Osteocyte (in vitro differentiated cells): ENCODE measurements around the gene CBR4. TPM values are rescaled to one million over a fixed set of nuclear protein-coding genes. Genes with fewer than 3 reads are reported as not detected.

Source experiments
- DNase-seq: peaks from one replicate; pipeline ENCODE4 v3.0.0; 2021; ENCODE audit warnings: mixed read lengths; ENCODE audit not compliant: unreplicated experiment; ENCODE audit errors: extremely low spot score
- H3K27ac Mint-ChIP-seq: one replicate; pipeline ENCODE4 v1.8.0; 2021; ENCODE audit warnings: mild to moderate bottlenecking, mixed read lengths; ENCODE audit not compliant: unreplicated experiment
- H3K27me3 Mint-ChIP-seq: one replicate; pipeline ENCODE4 v1.8.0; 2021; ENCODE audit warnings: mixed read lengths; ENCODE audit not compliant: unreplicated experiment
- H3K36me3 Mint-ChIP-seq: one replicate; pipeline ENCODE4 v1.8.0; 2021; ENCODE audit warnings: mixed read lengths; ENCODE audit not compliant: unreplicated experiment
- H3K4me1 Mint-ChIP-seq: one replicate; pipeline ENCODE4 v1.8.0; 2021; ENCODE audit warnings: mixed read lengths; ENCODE audit not compliant: unreplicated experiment
- H3K4me3 Mint-ChIP-seq: one replicate; pipeline ENCODE4 v1.8.0; 2021; ENCODE audit warnings: mild to moderate bottlenecking, moderate library complexity, mixed read lengths; ENCODE audit not compliant: unreplicated experiment
- H3K9me3 Mint-ChIP-seq: one replicate; pipeline ENCODE4 v1.8.0; 2021; ENCODE audit warnings: mixed read lengths; ENCODE audit not compliant: unreplicated experiment
- total RNA-seq: library from RNA; stranded (reverse); gene quantifications from 2 replicates; pipeline ENCODE4 v1.2.1, GENCODE V29; 2021
- TF ChIP-seq, protein P1 (sequence below): fragments of 200-600 bp; sonication (generic); IDR thresholded peaks from 2 replicates; pipeline ENCODE4 v1.5.0; 2021; ENCODE audit warnings: antibody characterized with exemption, mild to moderate bottlenecking, moderate library complexity

CBR4 gene
- total RNA-seq, 1 donor from 2014 or later: 20.8 TPM

DNA sequence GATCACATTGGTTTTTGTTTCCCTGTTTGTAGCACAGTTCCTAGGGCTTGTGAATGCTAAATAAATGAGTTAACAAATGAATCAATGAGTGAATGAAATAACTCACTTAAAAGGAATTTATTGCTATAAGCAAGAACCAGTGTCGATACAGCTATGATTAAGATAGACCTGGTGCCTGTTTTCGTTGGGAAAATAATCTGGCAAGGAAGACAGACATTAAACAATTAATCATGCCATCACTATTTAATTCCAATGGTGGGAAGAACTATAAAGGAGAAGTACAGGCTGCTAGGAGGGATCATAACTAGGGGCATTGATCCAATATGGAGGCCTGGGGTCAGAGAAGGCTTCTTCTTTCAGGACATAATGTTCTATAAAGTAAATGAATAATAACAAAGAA lies 4.5 kb upstream of the CBR4 start:
- no peak for DNase-seq
- Mint-ChIP-seq H3K4me3 (no peak overlapping the region), H3K27ac (no peak overlapping the region), H3K9me3 (no peaks in the 10 kb centered on the region), H3K4me1 (peaks cover 6% of the 10 kb centered on the region), H3K36me3 (no peaks in the 10 kb centered on the region), H3K27me3 (no peaks in the 10 kb centered on the region)
- TF ChIP-seq, protein P1, sequence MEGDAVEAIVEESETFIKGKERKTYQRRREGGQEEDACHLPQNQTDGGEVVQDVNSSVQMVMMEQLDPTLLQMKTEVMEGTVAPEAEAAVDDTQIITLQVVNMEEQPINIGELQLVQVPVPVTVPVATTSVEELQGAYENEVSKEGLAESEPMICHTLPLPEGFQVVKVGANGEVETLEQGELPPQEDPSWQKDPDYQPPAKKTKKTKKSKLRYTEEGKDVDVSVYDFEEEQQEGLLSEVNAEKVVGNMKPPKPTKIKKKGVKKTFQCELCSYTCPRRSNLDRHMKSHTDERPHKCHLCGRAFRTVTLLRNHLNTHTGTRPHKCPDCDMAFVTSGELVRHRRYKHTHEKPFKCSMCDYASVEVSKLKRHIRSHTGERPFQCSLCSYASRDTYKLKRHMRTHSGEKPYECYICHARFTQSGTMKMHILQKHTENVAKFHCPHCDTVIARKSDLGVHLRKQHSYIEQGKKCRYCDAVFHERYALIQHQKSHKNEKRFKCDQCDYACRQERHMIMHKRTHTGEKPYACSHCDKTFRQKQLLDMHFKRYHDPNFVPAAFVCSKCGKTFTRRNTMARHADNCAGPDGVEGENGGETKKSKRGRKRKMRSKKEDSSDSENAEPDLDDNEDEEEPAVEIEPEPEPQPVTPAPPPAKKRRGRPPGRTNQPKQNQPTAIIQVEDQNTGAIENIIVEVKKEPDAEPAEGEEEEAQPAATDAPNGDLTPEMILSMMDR: no peak

DNA sequence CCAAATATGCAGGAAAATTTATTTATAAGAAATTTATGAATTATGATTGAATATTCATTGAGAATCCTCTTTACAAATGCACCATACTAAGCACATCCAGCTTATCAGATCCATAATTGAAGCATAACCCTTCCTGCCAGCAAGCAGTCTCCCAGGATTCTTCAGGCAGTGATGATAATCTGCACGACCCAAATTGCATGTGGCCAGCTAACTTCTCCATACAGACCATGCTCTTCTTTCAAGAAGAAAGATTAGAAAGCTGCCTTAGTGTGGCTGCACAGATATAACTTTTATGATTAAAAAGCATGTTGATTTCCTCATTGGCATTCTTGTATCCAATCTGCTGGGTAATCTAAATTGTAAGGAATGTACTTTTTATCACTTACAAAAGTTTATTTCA lies 3.3 kb upstream of the CBR4 start:
- H3K9me3 Mint-ChIP-seq: no peaks in the 10 kb centered on the region
- DNase-seq: no peak
- H3K36me3 Mint-ChIP-seq: no peaks in the 10 kb centered on the region
- H3K27ac Mint-ChIP-seq: no peak overlapping the region
- TF ChIP-seq, protein P1: no peak
- no peaks in the 10 kb centered on the region for H3K27me3 Mint-ChIP-seq
- no peak overlapping the region for H3K4me3 Mint-ChIP-seq
- H3K4me1 Mint-ChIP-seq: peaks cover 17% of the 10 kb centered on the region

DNA sequence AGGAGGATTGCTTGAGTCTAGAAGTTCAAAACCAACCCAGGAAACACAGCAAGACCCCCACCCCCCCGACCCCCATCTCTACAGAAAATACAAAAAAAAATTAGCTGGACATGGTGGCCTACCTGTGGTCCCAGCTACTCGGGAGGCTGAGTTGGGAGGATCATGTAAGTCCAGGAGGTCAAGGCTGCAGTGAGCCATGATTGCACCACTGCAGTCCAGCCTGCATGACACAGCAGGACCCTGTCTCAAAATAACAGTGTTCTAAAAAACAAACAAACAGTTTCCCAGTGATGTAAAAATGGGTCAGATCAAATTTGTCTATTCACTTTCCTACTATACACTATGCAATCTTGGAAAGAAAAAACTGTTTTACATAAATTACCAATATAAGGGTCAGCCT lies 2.0 kb upstream of the CBR4 start:
- TF ChIP-seq, protein P1: no peak

GRCh38 chr4:169009286-169010124 lies 550 bp downstream of the CBR4 start:
- no peaks in the 10 kb centered on the region for H3K9me3 Mint-ChIP-seq
- peaks cover 36% of the 10 kb centered on the region for H3K4me1 Mint-ChIP-seq
- H3K36me3 Mint-ChIP-seq: peaks cover 5% of the 10 kb centered on the region
- TF ChIP-seq, protein P1: no peak
- H3K27ac Mint-ChIP-seq: peak overlapping the region; percentile 97
- H3K4me3 Mint-ChIP-seq: peak overlapping the region; percentile 86
- DNase-seq: no peak
- no peaks in the 10 kb centered on the region for H3K27me3 Mint-ChIP-seq

More for the DNA sequence above, 2.0 kb upstream of the CBR4 start:
- no peaks in the 10 kb centered on the region for H3K27me3 Mint-ChIP-seq
- DNase-seq: no peak
- no peak overlapping the region for H3K4me3 Mint-ChIP-seq
- no peaks in the 10 kb centered on the region for H3K9me3 Mint-ChIP-seq
- peaks cover 28% of the 10 kb centered on the region for H3K4me1 Mint-ChIP-seq
- H3K27ac Mint-ChIP-seq: no peak overlapping the region
- H3K36me3 Mint-ChIP-seq: no peaks in the 10 kb centered on the region

GRCh38 chr4:169005453-169006099 lies 4.5 kb downstream of the CBR4 start:
- Mint-ChIP-seq H3K36me3 (peaks cover 32% of the 10 kb centered on the region), H3K4me1 (peaks cover 31% of the 10 kb centered on the region), H3K4me3 (no peak overlapping the region), H3K27me3 (no peaks in the 10 kb centered on the region), H3K27ac (peak overlapping the region; percentile 6), H3K9me3 (no peaks in the 10 kb centered on the region)
- TF ChIP-seq, protein P1: peak; percentile 54
- DNase-seq: no peak
